Suprapubic skin (tissue), 4 donors: ENCODE data around the gene PPP2R3A.

Experiments
- CTCF ChIP-seq, 2 donors: fragments of 200-600 bp in 1 of 2; fragments of 450-650 bp in 1 of 2; sonication (generic) in 1 of 2; IDR thresholded peaks; one replicate each; pipeline ENCODE4 v1.5.1; 2016 to 2019; ENCODE audit warnings: antibody characterized with exemption in 2 of 2, mild to moderate bottlenecking in 1 of 2, moderate library complexity in 1 of 2
- EP300 ChIP-seq: sonication (generic); formaldehyde crosslinking; IDR thresholded peaks from one replicate; pipeline ENCODE4 v1.6.1; 2017; ENCODE audit warnings: antibody characterized with exemption
- POLR2A ChIP-seq, 2 donors: fragments of 450-650 bp; IDR thresholded peaks; one replicate each; pipeline ENCODE4 v1.6.1; 2017; ENCODE audit warnings: antibody characterized with exemption in 2 of 2, mild to moderate bottlenecking in 2 of 2, moderate library complexity in 2 of 2
- POLR2AphosphoS5 ChIP-seq, 3 donors: sonication (generic); formaldehyde crosslinking; IDR thresholded peaks; one replicate each; pipeline ENCODE4 v1.6.1; 2017; ENCODE audit warnings: antibody characterized with exemption in 3 of 3

GRCh38 chr3:136149667-136150066 lies 184.1 kb downstream of the PPP2R3A start:
- TF ChIP-seq EP300 (no peak), POLR2A (IDR thresholded peaks at IDR 0.05) (no peak), CTCF (IDR thresholded peaks at IDR 0.05) (no peak), POLR2AphosphoS5 (IDR thresholded peaks at IDR 0.05) (no peak)
